ENCODE results near the gene ANO10. TPM values are rescaled to one million over a fixed set of nuclear protein-coding genes. Genes with fewer than 3 reads are reported as not detected.

The ANO10 gene
- polyA plus RNA-seq, 3 donors, result 11.2 to 24.8 (median 21.6) TPM

DNA sequence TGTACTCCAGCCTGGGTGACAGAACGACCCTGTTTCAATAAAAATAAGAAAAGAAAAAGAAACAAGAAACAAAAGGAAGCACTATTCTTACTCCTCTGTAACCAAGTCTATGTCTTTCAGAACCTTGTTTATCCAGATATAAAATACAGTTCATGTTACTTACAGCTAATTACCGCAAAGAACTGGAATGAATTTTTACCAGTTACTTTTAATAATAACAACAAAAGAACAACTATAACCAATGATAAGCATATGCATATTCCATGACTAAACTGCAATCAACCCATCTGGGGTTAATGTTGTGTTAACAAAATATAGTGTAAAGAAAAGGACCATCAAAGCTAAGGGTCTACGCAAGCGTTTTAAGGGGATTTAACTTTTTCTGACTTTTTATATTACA lies 212.3 kb downstream of the ANO10 start:
- TF ChIP-seq, protein P1, sequence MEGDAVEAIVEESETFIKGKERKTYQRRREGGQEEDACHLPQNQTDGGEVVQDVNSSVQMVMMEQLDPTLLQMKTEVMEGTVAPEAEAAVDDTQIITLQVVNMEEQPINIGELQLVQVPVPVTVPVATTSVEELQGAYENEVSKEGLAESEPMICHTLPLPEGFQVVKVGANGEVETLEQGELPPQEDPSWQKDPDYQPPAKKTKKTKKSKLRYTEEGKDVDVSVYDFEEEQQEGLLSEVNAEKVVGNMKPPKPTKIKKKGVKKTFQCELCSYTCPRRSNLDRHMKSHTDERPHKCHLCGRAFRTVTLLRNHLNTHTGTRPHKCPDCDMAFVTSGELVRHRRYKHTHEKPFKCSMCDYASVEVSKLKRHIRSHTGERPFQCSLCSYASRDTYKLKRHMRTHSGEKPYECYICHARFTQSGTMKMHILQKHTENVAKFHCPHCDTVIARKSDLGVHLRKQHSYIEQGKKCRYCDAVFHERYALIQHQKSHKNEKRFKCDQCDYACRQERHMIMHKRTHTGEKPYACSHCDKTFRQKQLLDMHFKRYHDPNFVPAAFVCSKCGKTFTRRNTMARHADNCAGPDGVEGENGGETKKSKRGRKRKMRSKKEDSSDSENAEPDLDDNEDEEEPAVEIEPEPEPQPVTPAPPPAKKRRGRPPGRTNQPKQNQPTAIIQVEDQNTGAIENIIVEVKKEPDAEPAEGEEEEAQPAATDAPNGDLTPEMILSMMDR (IDR thresholded peaks at IDR 0.05), result no peak

DNA sequence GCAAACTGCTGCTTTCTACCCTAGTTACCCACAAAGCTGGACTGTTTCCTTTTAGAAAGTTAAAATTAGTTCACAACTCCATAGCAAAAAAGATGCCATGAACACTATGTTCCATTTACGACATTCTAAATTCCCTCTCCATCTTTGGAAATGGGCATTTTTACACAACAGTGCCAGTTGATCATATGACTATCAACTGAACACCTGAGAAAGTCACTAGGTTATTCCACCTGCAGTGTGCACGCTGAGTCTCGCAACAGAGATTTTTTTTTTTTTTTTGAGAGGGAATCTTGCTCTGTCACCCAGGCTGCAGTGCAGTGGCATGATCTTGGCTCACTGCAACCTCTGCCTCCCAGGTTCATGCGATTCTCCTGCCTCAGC lies 215.2 kb downstream of the ANO10 start:
- no peaks in the 10 kb centered on the region for H4K20me1 ChIP-seq (ENCODE audit: insufficient read depth, low read length)
- DNase-seq, result no peak
- intact Hi-C loops (cut with micrococcal nuclease), result no loop called here
- H3K9me3 ChIP-seq (replicated peaks in 1 of 2; ENCODE audit: control insufficient read depth in 1 of 2, insufficient read depth in 1 of 2, low read length in 2 of 2), result no peaks in the 10 kb centered on the region
- WGBS (ENCODE audit: insufficient coverage), result 60% methylated on average over 3 of the region's 4 CpGs
- Mint-ChIP-seq H3K27ac (no peak overlapping the region), H3K4me3 (no peak overlapping the region), H3K36me3 (peaks cover 25 to 28% of the 10 kb centered on the region in 2 donors), H3K27me3 (ENCODE audit: low read depth in 3 of 3) (peaks cover 0 to 2% (median 0%) of the 10 kb centered on the region in 3 donors), H3K4me1 (peaks cover 13% of the 10 kb centered on the region), H3K9me3 (no peaks in the 10 kb centered on the region)
- H3K79me2 ChIP-seq (ENCODE audit: insufficient read depth, low read length), result no peaks in the 10 kb centered on the region
- no peaks in the 10 kb centered on the region for H3K36me3 ChIP-seq (replicated peaks in 1 of 2; ENCODE audit: control insufficient read depth in 1 of 2, insufficient read depth in 2 of 2, low read length in 2 of 2)
- TF ChIP-seq, protein P1 (IDR thresholded peaks at IDR 0.05), result no peak
- no peaks in the 10 kb centered on the region for H3K27me3 ChIP-seq (ENCODE audit: control insufficient read depth in 2 of 2, insufficient read depth in 2 of 2, low read length in 2 of 2)
- no peak overlapping the region for H3K4me2 ChIP-seq (replicated peaks; ENCODE audit: extremely low read depth, low read length, poor library complexity, severe bottlenecking)
- H2AFZ ChIP-seq (ENCODE audit: insufficient read depth, low read depth, low read length, poor library complexity, severe bottlenecking), result no peak overlapping the region
- H3K9ac ChIP-seq (ENCODE audit: insufficient read depth, low read length, poor library complexity, severe bottlenecking), result no peak overlapping the region
- no peak overlapping the region for H3K27ac ChIP-seq (ENCODE audit: low read depth in 1 of 2, low read length in 2 of 2)
- H3K4me3 ChIP-seq (replicated peaks in 1 of 3; ENCODE audit: low read depth in 2 of 3, low read length in 3 of 3), result no peak overlapping the region
- H3K4me1 ChIP-seq (ENCODE audit: control insufficient read depth in 1 of 2, insufficient read depth in 2 of 2, low read length in 2 of 2), result no peaks in the 10 kb centered on the region

More for the DNA sequence above, 212.3 kb downstream of the ANO10 start:
- Mint-ChIP-seq H3K4me3 (no peak overlapping the region), H3K36me3 (peaks cover 22 to 25% of the 10 kb centered on the region in 2 donors), H3K9me3 (peaks cover 0 to 3% (median 0%) of the 10 kb centered on the region in 7 donors), H3K27ac (no peak overlapping the region), H3K4me1 (peaks cover 17% of the 10 kb centered on the region), H3K27me3 (ENCODE audit: low read depth in 3 of 3) (no peaks in the 10 kb centered on the region)
- no peaks in the 10 kb centered on the region for H3K79me2 ChIP-seq (ENCODE audit: insufficient read depth, low read length)
- H2AFZ ChIP-seq (ENCODE audit: insufficient read depth, low read depth, low read length, poor library complexity, severe bottlenecking), result no peak overlapping the region
- H3K4me1 ChIP-seq (ENCODE audit: control insufficient read depth in 1 of 2, insufficient read depth in 2 of 2, low read length in 2 of 2), result no peaks in the 10 kb centered on the region
- no peak overlapping the region for H3K9ac ChIP-seq (ENCODE audit: insufficient read depth, low read length, poor library complexity, severe bottlenecking)
- no peak overlapping the region for H3K4me2 ChIP-seq (replicated peaks; ENCODE audit: extremely low read depth, low read length, poor library complexity, severe bottlenecking)
- H3K36me3 ChIP-seq (replicated peaks in 1 of 2; ENCODE audit: control insufficient read depth in 1 of 2, insufficient read depth in 2 of 2, low read length in 2 of 2), result no peaks in the 10 kb centered on the region
- WGBS (ENCODE audit: insufficient coverage), result 100% methylated on average over 1 of the region's 4 CpGs
- no peaks in the 10 kb centered on the region for H4K20me1 ChIP-seq (ENCODE audit: insufficient read depth, low read length)
- no peak for DNase-seq
- no peak overlapping the region for H3K4me3 ChIP-seq (replicated peaks in 1 of 3; ENCODE audit: low read depth in 2 of 3, low read length in 3 of 3)
- no peaks in the 10 kb centered on the region for H3K27me3 ChIP-seq (ENCODE audit: control insufficient read depth in 2 of 2, insufficient read depth in 2 of 2, low read length in 2 of 2)
- intact Hi-C loops (cut with micrococcal nuclease), result no loop called here
- H3K27ac ChIP-seq (ENCODE audit: low read depth in 1 of 2, low read length in 2 of 2), result no peak overlapping the region
- H3K9me3 ChIP-seq (replicated peaks in 1 of 2; ENCODE audit: control insufficient read depth in 1 of 2, insufficient read depth in 1 of 2, low read length in 2 of 2), result no peaks in the 10 kb centered on the region
